ENCODE data around the gene CD300LF. TPM values are rescaled to one million over a fixed set of nuclear protein-coding genes. Genes with fewer than 3 reads are reported as not detected.

CD300LF gene
- total and polyA plus RNA-seq, 2 donors from 2014 or later = 0.49 to 3.1 TPM

- Histone ChIP-seq H3K9me3 (ENCODE audit: control insufficient read depth in 2 of 3, insufficient read depth in 1 of 3, low read length in 3 of 3) (no peaks in the 10 kb centered on the region), H3K36me3 (ENCODE audit: control insufficient read depth in 2 of 3, insufficient read depth in 3 of 3, low read length in 3 of 3) (no peaks in the 10 kb centered on the region), H3K27me3 (ENCODE audit: control insufficient read depth, insufficient read depth, low read length) (no peaks in the 10 kb centered on the region), H3K27ac (ENCODE audit: low read depth in 2 of 2, low read length in 2 of 2) (no peak overlapping the region), H3K4me1 (ENCODE audit: control insufficient read depth in 2 of 3, insufficient read depth in 2 of 3, low read depth in 1 of 3, low read length in 3 of 3) (no peaks in the 10 kb centered on the region), H3K9ac (ENCODE audit: low read length in 3 of 3) (no peak overlapping the region), H3K4me3 (ENCODE audit: low read length in 3 of 3) (no peak overlapping the region)
- no peak for TF ChIP-seq CTCF (IDR thresholded peaks at IDR 0.05; ENCODE audit: borderline replicate concordance, extremely low read depth, insufficient read depth)
- FAIRE-seq = no peak
- DNase-seq = no peak
- intact Hi-C loops (cut with DNase I) = no loop called here
Observed at GRCh38 chr17:74728702-74729075, 16.0 kb upstream of the CD300LF start.

GRCh38 chr17:74728033-74728701 is 15.4 kb upstream of the CD300LF start:
- no peaks in the 10 kb centered on the region for H3K9me3 ChIP-seq (ENCODE audit: control insufficient read depth in 2 of 3, insufficient read depth in 1 of 3, low read length in 3 of 3)
- no peak for TF ChIP-seq CTCF (IDR thresholded peaks at IDR 0.05; ENCODE audit: borderline replicate concordance, extremely low read depth, insufficient read depth)
- no peaks in the 10 kb centered on the region for H3K27me3 ChIP-seq (ENCODE audit: control insufficient read depth, insufficient read depth, low read length)
- intact Hi-C loops (cut with DNase I) = no loop called here
- DNase-seq = no peak
- no peaks in the 10 kb centered on the region for H3K36me3 ChIP-seq (ENCODE audit: control insufficient read depth in 2 of 3, insufficient read depth in 3 of 3, low read length in 3 of 3)
- H3K27ac ChIP-seq (ENCODE audit: low read depth in 2 of 2, low read length in 2 of 2) = no peak overlapping the region
- no peaks in the 10 kb centered on the region for H3K4me1 ChIP-seq (ENCODE audit: control insufficient read depth in 2 of 3, insufficient read depth in 2 of 3, low read depth in 1 of 3, low read length in 3 of 3)
- FAIRE-seq = no peak
- H3K4me3 ChIP-seq (ENCODE audit: low read length in 3 of 3) = no peak overlapping the region
- H3K9ac ChIP-seq (ENCODE audit: low read length in 3 of 3) = no peak overlapping the region

GRCh38 chr17:74725111-74725510 is 12.4 kb upstream of the CD300LF start:
- TF ChIP-seq CTCF (IDR thresholded peaks at IDR 0.05; ENCODE audit: borderline replicate concordance, extremely low read depth, insufficient read depth) = no peak
- FAIRE-seq = no peak
- H3K36me3 ChIP-seq (ENCODE audit: control insufficient read depth in 2 of 3, insufficient read depth in 3 of 3, low read length in 3 of 3) = no peaks in the 10 kb centered on the region
- no peaks in the 10 kb centered on the region for H3K4me1 ChIP-seq (ENCODE audit: control insufficient read depth in 2 of 3, insufficient read depth in 2 of 3, low read depth in 1 of 3, low read length in 3 of 3)
- H3K9me3 ChIP-seq (ENCODE audit: control insufficient read depth in 2 of 3, insufficient read depth in 1 of 3, low read length in 3 of 3) = no peaks in the 10 kb centered on the region
- intact Hi-C loops (cut with DNase I) = no loop called here
- no peak overlapping the region for H3K27ac ChIP-seq (ENCODE audit: low read depth in 2 of 2, low read length in 2 of 2)
- no peak overlapping the region for H3K4me3 ChIP-seq (ENCODE audit: low read length in 3 of 3)
- H3K9ac ChIP-seq (ENCODE audit: low read length in 3 of 3) = no peak overlapping the region
- DNase-seq = no peak
- no peaks in the 10 kb centered on the region for H3K27me3 ChIP-seq (ENCODE audit: control insufficient read depth, insufficient read depth, low read length)

- no peak for FAIRE-seq
- no peak overlapping the region for H3K27ac ChIP-seq (ENCODE audit: low read depth in 2 of 2, low read length in 2 of 2)
Observed at GRCh38 chr17:74723891-74724290, 11.2 kb upstream of the CD300LF start.

More at GRCh38 chr17:74723891-74724290, 11.2 kb upstream of the CD300LF start:
- H3K9ac ChIP-seq (ENCODE audit: low read length in 3 of 3) = no peak overlapping the region
- no peaks in the 10 kb centered on the region for H3K27me3 ChIP-seq (ENCODE audit: control insufficient read depth, insufficient read depth, low read length)
- no peak for TF ChIP-seq CTCF (IDR thresholded peaks at IDR 0.05; ENCODE audit: borderline replicate concordance, extremely low read depth, insufficient read depth)
- H3K9me3 ChIP-seq (ENCODE audit: control insufficient read depth in 2 of 3, insufficient read depth in 1 of 3, low read length in 3 of 3) = no peaks in the 10 kb centered on the region
- H3K36me3 ChIP-seq (ENCODE audit: control insufficient read depth in 2 of 3, insufficient read depth in 3 of 3, low read length in 3 of 3) = no peaks in the 10 kb centered on the region
- DNase-seq = no peak
- H3K4me3 ChIP-seq (ENCODE audit: low read length in 3 of 3) = no peak overlapping the region
- intact Hi-C loops (cut with DNase I) = no loop called here
- H3K4me1 ChIP-seq (ENCODE audit: control insufficient read depth in 2 of 3, insufficient read depth in 2 of 3, low read depth in 1 of 3, low read length in 3 of 3) = no peaks in the 10 kb centered on the region

Data from kidney (tissue), 14 donors.